T1000 (cell line): ENCODE results near the gene HDDC3.

Source experiments
- DNase-seq: peaks from one replicate; lab custom pipeline; 2025; ENCODE audit warnings: mixed read lengths; lab: John Stamatoyannopoulos, UW

Gene HDDC3

DNA sequence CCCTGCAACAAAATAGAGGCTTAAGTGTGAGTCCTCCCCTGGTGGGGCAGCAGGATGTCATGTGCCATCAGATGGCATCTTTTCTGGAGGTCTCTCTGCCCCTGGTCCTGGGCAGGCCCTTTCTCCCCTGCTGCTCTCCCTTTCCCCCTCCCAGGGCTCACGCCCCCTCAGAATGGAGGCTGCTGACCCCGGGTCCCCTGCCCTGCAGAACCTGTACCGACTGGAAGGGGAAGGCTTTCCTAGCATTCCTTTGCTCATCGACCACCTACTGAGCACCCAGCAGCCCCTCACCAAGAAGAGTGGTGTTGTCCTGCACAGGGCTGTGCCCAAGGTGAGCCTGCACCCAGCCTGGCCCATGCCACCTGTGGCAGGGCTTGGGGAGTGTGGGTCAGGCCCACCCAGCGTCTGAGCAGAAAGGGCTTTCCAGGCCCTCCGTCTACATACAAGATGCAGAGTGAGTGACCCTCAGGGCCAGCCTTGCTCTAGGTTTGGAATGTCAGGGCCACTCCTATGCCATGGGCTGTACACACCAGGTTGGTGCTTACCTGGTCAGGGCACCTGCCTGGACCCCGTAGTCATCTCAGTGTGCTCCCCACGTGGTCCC, 40.9 kb downstream of the HDDC3 start:
- no peak for DNase-seq

DNA sequence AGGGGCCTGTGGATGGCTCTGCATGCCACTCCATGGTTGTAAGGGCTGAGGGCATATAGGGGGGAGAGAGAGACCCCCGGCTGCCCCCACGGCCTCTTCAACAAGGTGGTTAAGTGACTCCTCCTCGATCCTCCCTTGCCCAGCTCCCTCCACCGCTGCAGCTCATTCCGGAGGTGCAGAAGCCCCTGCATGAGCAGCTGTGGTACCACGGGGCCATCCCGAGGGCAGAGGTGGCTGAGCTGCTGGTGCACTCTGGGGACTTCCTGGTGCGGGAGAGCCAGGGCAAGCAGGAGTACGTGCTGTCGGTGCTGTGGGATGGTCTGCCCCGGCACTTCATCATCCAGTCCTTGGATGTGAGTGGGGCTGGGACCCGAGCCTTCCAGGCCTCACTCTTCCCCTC, 41.5 kb downstream of the HDDC3 start:
- no peak for DNase-seq

DNA sequence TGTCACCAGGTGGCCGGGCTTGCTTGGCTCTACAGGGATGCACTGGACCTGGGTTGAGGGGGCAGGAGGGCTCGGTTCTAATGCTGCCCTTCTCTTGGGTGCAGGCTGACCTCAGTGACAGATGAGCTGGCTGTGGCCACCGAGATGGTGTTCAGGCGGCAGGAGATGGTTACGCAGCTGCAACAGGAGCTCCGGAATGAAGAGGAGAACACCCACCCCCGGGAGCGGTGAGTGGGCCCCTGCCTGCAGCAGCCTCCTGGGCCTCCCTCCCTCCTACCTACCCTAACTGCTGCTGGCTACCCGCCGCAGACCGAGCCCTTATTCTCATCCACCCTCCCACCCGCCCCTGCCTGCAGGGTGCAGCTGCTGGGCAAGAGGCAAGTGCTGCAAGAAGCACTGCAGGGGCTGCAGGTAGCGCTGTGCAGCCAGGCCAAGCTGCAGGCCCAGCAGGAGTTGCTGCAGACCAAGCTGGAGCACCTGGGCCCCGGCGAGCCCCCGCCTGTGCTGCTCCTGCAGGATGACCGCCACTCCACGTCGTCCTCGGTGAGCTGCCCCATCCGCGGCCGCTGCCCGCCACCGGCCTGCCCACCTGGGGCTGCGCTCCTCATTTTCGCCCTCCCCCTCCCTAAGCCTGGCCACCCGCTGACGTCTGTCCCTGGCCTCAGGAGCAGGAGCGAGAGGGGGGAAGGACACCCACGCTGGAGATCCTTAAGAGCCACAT, 42.5 kb downstream of the HDDC3 start:
- no peak for DNase-seq

DNA sequence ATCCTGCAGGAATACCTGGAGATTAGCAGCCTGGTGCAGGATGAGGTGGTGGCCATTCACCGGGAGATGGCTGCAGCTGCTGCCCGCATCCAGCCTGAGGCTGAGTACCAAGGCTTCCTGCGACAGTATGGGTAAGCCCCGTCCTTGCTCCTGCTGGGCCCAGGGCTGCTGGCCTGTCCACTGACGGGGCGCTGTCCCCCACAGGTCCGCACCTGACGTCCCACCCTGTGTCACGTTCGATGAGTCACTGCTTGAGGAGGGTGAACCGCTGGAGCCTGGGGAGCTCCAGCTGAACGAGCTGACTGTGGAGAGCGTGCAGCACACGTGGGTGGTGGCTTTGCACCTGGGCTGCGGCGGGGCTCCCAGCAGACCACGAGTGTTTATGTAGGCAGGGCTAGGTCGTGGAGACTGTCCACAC, 43.0 kb downstream of the HDDC3 start:
- no peak for DNase-seq

DNA sequence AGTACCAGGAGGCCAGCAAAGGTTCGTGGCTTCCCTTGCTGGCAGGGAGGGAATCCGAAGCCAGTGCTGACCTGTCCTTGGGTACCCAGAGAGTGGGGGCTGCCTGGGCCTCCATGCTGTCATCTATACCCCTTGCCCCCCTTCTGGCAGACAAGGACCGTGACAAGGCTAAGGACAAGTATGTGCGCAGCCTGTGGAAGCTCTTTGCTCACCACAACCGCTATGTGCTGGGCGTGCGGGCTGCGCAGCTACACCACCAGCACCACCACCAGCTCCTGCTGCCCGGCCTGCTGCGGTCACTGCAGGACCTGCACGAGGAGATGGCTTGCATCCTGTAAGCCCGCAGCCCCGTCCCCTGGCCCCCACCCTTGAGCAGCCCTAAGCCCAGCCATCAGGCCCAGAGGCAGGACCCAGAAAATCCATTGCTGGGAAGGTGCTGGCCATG, 45.3 kb downstream of the HDDC3 start:
- no peak for DNase-seq

DNA sequence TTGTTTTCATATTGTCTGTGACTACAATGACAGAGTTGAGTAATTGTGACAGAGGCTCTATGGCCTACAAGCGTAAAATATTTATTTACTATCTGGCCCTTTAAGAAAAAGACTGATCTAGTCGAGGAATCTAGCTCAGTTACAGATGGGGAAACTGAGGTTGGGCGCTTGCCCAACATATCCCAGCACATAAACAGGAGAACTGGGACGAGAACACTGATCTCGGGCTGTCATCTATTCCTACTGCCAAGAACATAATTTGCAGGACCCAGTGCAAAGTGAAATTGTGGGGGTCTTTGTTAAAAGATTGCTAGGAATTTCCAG, 46.1 kb downstream of the HDDC3 start:
- no peak for DNase-seq

DNA sequence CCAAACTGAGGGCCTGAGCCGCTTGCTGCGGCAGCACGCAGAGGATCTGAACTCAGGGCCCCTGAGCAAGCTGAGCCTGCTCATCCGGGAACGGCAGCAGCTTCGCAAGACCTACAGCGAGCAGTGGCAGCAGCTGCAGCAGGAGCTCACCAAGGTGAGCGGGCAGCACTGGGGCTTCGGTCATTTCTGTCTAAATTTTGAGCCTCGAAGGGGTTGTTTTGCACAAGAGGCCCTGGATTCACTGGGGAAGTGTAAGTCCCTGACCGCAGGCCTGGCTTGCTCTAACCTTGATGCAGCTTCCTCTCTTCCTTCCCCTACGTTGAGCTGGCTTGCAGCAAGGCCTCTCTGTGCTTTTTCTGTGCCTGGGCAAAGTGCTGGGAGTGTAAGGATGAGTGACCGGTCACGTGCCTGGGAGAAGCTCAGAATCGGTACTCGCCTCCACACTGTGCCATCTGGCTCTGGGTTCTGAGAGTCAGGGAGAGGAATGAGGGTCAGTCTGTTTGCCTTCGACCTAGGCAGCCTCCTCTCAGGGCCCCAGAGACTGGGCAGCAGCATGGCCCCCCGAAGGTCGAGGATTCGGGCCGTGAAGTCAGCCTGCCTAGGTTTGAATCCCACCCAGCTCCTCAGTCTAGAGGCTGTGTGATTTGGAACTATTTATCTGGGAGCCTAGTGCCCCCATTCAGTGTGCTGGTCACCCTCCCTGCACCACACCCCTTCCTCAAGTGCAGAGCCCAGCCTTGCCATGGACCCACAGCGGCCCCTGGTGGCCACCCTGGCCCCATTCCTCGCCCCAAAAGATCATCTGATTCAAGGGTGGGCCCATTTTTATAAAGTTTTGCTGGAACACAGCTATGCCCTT, 46.7 kb downstream of the HDDC3 start:
- peak; percentile 13 for DNase-seq

DNA sequence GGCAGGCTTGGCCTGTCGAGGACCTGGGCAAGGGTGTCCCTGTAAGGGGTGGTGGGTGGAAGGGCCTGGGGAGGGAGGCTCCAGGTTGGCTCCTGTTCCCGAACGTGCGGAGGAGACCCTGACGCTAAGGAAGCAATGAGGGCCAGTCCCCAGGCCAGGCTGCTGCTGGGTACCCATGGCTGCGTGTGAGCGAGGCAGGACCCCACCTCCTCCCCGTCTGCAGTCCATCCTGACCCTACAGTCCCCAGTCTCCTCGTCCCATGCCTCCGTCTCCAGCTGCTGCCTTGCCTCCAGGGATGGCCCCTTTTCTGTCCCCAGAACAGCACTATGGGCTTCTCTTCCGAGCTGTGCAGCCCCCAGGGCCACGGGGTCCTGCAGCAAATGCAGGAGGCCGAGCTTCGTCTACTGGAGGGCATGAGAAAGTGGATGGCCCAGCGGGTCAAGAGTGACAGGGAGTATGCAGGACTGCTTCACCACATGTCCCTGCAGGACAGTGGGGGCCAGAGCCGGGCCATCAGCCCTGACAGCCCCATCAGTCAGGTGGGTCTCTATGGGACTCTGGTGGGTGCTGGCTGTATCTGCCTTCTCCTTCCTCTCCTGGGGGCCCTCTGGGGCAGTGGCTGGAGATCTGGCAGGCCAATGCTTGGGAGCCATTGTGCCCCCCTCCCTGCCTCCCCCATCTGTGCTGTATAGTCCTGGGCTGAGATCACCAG, 47.5 kb downstream of the HDDC3 start:
- DNase-seq: no peak

DNA sequence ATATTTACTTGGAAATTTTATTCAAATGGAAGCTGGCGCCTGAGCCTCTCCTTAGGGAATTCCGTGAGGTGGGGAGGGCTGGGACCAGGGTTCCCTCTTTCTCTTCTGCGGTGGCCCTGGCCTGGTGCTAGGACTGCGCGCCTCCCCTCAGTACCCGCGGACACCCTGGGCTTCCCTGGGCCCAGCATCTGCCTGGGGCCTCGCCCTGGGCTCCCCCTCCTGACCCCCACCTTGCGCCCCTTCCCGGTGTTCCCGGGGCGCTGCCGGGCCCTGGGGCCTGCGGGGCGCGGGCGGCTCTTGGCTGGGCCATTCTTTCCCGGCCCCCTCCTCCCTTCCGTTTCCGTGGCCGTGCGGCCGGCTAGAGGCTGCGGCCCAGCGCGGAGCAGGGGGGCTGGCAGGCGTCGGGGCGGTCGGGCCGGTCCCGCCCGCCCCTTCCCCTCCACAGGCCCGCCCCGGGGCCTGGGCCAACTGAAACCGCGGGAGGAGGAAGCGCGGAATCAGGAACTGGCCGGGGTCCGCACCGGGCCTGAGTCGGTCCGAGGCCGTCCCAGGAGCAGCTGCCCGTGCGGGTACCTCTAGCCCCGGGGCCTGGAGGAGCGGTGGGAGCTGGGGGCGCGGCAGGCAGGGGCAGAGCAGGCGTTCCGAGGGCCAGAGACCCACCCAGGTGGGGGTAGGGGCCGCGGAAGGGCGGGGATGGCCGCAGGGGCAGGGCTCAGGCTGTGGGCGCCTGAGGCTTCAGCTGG, 48.2 kb downstream of the HDDC3 start, which contains the start of gene FES:
Gene FES, plus strand, starts transcription at position 529 of the 743 bp plus-strand sequence. CDS start 542 bp downstream, outside the sequence.
- no peak for DNase-seq

DNA sequence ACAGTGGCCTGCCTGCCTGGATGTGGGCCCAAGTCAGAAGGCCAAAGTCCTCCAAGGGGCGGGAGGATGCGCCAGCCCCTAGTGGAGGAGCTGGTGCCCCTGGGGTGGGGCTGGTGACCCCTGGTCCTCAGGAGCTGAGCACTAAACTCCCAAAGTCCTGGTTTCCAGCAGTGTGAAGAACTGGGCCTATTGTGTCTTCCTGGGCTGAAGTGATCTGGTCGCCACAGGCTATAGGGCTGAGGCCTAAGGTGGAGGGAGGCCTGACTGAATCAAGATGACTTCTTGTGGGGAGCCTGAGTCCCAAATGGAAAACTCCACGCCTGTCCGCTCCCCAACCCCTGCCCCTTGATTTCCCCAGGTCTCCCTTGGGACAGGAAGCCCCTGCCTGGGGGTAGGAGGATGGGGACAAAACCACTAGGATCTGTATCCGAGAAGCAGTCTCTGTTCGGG, 48.8 kb downstream of the HDDC3 start:
- DNase-seq: no peak

DNA sequence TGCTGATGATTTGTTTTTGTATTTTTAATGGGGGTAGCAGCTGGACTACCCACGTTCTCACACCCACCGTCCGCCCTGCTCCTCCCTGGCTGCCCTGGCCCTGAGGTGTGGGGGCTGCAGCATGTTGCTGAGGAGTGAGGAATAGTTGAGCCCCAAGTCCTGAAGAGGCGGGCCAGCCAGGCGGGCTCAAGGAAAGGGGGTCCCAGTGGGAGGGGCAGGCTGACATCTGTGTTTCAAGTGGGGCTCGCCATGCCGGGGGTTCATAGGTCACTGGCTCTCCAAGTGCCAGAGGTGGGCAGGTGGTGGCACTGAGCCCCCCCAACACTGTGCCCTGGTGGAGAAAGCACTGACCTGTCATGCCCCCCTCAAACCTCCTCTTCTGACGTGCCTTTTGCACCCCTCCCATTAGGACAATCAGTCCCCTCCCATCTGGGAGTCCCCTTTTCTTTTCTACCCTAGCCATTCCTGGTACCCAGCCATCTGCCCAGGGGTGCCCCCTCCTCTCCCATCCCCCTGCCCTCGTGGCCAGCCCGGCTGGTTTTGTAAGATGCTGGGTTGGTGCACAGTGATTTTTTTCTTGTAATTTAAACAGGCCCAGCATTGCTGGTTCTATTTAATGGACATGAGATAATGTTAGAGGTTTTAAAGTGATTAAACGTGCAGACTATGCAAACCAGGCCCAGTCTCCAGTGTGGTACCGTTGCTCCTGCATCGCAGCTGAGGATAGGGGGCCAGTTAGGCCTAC, 49.4 kb downstream of the HDDC3 start:
- DNase-seq: no peak

DNA sequence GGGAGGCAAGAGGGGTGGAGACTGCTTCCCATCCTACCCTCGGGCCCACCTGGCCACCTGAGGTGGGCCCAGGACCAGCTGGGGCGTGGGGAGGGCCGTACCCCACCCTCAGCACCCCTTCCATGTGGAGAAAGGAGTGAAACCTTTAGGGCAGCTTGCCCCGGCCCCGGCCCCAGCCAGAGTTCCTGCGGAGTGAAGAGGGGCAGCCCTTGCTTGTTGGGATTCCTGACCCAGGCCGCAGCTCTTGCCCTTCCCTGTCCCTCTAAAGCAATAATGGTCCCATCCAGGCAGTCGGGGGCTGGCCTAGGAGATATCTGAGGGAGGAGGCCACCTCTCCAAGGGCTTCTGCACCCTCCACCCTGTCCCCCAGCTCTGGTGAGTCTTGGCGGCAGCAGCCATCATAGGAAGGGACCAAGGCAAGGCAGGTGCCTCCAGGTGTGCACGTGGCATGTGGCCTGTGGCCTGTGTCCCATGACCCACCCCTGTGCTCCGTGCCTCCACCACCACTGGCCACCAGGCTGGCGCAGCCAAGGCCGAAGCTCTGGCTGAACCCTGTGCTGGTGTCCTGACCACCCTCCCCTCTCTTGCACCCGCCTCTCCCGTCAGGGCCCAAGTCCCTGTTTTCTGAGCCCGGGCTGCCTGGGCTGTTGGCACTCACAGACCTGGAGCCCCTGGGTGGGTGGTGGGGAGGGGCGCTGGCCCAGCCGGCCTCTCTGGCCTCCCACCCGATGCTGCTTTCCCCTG, 50.2 kb downstream of the HDDC3 start:
- no peak for DNase-seq

DNA sequence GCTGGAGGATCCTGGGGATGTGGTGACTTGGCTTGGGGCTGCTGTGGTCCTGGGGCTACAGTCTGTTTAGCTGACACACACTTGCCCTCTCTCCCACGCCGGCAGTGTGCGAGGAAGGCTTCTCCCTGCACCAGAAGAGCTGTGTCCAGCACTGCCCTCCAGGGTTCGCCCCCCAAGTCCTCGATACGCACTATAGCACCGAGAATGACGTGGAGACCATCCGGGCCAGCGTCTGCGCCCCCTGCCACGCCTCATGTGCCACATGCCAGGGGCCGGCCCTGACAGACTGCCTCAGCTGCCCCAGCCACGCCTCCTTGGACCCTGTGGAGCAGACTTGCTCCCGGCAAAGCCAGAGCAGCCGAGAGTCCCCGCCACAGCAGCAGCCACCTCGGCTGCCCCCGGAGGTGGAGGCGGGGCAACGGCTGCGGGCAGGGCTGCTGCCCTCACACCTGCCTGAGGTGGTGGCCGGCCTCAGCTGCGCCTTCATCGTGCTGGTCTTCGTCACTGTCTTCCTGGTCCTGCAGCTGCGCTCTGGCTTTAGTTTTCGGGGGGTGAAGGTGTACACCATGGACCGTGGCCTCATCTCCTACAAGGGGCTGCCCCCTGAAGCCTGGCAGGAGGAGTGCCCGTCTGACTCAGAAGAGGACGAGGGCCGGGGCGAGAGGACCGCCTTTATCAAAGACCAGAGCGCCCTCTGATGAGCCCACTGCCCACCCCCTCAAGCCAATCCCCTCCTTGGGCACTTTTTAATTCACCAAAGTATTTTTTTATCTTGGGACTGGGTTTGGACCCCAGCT, 51.0 kb downstream of the HDDC3 start:
- no peak for DNase-seq

DNA sequence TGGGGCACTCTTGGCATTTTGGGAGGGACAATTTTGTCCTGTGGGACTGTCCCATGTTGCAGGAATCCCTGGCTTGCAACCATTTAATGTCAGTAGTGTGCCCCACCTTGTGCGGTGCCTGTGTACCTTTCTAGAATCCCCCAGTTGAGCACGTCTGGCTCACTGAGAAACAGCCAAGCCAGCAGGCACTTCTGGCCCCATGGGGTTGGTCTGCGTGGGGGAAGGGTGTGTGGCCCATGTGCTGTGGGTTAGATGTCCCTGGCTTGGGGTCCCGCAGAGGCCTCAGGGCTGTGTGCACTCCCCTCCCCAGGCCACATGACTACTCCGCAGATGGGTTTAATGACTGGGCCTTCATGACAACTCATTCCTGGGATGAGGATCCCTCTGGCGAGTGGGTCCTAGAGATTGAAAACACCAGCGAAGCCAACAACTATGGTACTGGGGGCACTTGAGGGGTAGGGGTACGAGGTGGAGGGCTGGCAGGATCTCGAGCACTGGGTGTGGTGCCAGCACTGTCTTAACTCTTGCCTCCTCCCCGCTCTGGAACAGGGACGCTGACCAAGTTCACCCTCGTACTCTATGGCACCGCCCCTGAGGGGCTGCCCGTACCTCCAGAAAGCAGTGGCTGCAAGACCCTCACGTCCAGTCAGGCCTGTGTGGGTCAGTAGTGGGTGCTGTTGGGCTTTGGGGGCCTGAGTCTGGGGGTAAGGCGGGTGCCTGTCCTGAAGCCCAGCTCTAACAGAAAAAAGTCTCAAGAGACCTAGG, 51.8 kb downstream of the HDDC3 start:
- DNase-seq: no peak
